GM21367 (cell line): ENCODE measurements around the gene MKS1.

Experiments used
- ATAC-seq: cut with Tn5 transposase; IDR thresholded peaks from one replicate; pipeline ENCODE4 v1.9.1; 2021; ENCODE audit not compliant: unreplicated experiment

Gene MKS1

GRCh38 chr17:58170622-58171021, 48.4 kb downstream of the MKS1 start:
- no peak for ATAC-seq

- no peak for ATAC-seq
Measured at GRCh38 chr17:58166682-58167081, 52.4 kb downstream of the MKS1 start, which contains the start of gene OR4D2. Gene OR4D2, plus strand, starts transcription at chr17:58166982. Its CDS starts 2,674 bp downstream, at chr17:58169656.

DNA sequence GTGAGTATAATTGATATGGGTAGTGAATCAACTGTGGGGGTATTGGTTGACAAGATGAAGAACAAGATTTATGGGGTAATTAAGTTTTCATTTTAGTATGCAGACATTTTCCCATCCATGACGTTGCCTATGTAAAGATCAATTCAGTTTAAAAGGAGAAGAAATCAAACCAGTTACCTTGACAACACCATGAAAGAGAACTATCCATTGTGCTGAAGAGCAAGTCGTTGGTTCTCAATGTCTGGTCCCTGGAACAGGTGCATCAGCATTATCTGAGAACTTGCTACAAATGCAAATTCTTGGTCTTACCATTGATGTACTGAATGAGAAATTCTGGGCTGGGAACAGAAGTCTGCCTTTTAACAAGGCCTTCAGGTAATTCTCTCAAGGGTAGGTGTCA, 53.1 kb downstream of the MKS1 start:
- no peak for ATAC-seq

DNA sequence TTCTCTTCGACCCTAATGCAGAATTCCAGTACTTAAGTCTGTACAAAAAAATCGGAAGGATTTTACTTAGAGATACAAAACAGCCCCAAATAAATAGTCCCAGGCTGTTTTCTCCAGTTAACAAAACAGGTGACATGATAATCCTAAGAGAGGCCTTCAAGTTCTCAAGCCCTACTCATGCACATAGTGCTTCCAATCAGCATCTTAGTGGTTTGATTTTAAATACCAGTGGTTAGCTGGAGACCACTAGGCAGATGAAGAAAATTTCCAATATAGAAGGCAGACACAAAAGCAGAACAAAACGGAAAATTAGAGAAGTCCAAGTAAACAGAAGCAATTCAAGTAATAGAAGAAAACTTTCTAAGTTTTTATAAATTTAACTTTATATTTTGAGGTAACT, 57.5 kb downstream of the MKS1 start:
- ATAC-seq: no peak

- no peak for ATAC-seq
Measured at GRCh38 chr17:58158181-58158580, 60.9 kb downstream of the MKS1 start.

DNA sequence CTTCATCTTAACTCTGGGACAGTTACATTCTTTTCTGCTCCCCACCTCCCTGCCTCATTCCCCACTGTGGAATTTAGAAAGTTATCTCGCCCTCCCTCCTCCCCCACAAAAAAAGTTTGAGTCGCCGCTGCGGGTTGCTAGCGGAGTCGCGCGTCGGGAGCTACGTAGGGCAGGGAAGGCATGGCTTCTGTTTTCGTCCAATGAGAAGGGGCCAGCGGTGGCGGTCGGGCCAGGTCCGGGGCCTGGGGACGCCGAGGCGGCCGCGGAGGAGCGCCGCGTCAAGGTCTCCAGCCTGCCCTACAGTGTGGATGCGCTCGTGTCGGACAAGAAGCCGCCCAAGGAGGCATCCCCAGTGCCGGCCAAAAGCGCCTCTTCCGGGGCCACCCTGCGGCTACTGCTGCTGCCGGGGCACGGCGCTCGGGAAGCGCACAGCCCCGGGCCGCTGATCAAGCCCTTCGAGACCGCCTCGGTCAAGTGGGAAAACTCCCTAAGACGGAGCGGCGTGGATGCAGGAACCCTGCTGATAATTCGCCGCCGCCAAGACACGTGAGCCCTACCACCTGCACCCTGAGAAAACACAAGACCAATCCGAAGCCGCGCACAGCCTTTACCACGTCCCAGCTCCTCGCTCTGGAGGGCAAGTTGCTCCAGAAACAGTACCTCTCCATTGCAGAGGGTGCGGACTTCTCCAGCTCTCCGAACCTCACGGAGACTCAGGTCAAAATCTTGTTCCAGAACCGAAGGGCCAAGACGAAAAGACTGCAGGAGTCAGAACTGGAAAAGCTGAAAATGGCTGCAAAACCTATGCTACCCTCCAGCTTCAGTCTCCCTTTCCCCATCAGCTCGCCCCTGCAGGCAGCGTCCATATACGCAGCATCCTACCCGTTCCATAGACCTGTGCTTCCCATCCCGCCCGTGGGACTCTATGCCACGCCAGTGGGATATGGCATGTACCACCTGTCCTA, 61.9 kb downstream of the MKS1 start:
- ATAC-seq: no peak
